ENCODE measurements around the gene PITPNC1.

DNA sequence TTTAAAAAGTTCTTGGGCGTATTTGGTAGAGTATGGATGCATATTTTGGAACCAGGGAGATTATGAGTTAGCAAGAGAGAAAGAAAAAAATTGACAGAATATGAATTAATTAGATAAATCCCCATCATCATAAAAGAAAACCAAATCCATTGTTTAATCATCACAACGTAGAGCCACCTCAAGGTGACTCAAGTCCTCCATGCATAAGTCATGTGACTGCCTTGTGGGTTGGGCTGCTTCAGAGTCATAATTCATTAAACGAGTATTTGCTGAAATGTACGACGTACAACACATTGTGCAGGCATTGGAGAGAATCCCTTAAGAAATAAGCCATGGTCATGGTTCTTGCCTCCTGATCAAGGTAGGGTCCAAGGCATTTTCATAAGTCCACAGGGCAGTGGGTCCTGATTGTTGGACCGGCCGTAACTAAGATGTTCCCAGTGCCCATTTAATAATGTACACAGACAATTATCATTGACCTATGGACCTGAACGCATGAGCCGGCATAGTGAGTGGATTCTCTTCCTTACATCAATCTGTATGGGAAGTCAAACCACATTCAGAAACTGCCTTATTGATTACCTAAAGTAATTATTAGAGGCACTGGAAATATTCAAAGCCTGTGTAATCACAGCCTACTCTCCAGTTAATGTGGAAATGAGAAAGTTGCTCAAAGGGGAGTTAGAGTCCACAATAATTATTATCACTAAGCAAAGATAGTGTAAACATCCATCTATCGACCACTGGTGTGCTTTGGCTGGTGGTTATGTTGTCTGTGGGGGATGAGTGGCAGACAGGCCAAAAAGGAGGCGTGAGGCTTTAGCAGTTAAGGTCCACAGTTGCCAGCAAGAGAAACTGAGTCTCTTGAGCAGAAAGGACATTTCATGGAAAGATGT lies 165.4 kb downstream of the PITPNC1 start:
- TF ChIP-seq, protein P1, sequence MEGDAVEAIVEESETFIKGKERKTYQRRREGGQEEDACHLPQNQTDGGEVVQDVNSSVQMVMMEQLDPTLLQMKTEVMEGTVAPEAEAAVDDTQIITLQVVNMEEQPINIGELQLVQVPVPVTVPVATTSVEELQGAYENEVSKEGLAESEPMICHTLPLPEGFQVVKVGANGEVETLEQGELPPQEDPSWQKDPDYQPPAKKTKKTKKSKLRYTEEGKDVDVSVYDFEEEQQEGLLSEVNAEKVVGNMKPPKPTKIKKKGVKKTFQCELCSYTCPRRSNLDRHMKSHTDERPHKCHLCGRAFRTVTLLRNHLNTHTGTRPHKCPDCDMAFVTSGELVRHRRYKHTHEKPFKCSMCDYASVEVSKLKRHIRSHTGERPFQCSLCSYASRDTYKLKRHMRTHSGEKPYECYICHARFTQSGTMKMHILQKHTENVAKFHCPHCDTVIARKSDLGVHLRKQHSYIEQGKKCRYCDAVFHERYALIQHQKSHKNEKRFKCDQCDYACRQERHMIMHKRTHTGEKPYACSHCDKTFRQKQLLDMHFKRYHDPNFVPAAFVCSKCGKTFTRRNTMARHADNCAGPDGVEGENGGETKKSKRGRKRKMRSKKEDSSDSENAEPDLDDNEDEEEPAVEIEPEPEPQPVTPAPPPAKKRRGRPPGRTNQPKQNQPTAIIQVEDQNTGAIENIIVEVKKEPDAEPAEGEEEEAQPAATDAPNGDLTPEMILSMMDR (IDR thresholded peaks at IDR 0.05; ENCODE audit: low read length): no peak
- no peak for TF ChIP-seq EZH2 (IDR thresholded peaks at IDR 0.05; ENCODE audit: borderline replicate concordance, low read length)

Measured in OCI-LY1 (cell line).